HEK293 (cell line): Measurements from ENCODE around the gene LHFPL3.

Experiments
- CTCF ChIA-PET: fragments of 350-600 bp; formaldehyde crosslinking; extraction: SDS; loops from one replicate; lab custom pipeline; 2021; ENCODE audit warnings: antibody characterized with exemption; lab: Yijun Ruan, JAX
- POLR2A ChIA-PET: fragments of 300-600 bp; formaldehyde crosslinking; extraction: SDS; loops from one replicate; lab custom pipeline; 2020; ENCODE audit warnings: antibody characterized with exemption, inconsistent platforms; lab: Yijun Ruan, JAX
- H3K27ac ChIP-seq: fragments of 200-500 bp; sonication (Bioruptor generic); 2 replicates; pipeline ENCODE4 v1.5.1; 2014; ENCODE audit warnings: low read depth, low read length, control low read depth, inconsistent platforms; ENCODE audit errors: extremely low read depth
- H3K36me3 ChIP-seq, 2 experiments: fragments of 200-500 bp in 1 of 2; sonication (Bioruptor generic) in 1 of 2; 1 replicate in 1 of 2; 2 replicates in 1 of 2; pipeline ENCODE4 v1.5.1; 2014 to 2017; ENCODE audit warnings: inconsistent platforms in 2 of 2, low read length in 2 of 2; ENCODE audit not compliant: control insufficient read depth in 2 of 2, insufficient read depth in 1 of 2
- H3K4me1 ChIP-seq: fragments of 200-500 bp; sonication (Bioruptor generic); 2 replicates; pipeline ENCODE4 v1.5.1; 2014; ENCODE audit warnings: mild to moderate bottlenecking, low read length, inconsistent platforms; ENCODE audit not compliant: control insufficient read depth, insufficient read depth
- H3K4me3 ChIP-seq: 2 replicates; pipeline ENCODE4 v1.5.1; 2011; ENCODE audit warnings: low read depth, mild to moderate bottlenecking, control low read depth, low read length, moderate library complexity
- H3K9me3 ChIP-seq: fragments of 200-500 bp; sonication (Bioruptor generic); 2 replicates; pipeline ENCODE4 v1.5.1; 2014; ENCODE audit warnings: low read depth, low read length, inconsistent platforms; ENCODE audit not compliant: control insufficient read depth, insufficient read depth
- BCL11A ChIP-seq: fragments of 450-650 bp; formaldehyde crosslinking; IDR thresholded peaks from 2 replicates; pipeline ENCODE4 v1.5.1; 2016; ENCODE audit warnings: low read depth, missing biosample characterization, missing genetic modification characterization
- BCL11B ChIP-seq: fragments of 450-650 bp; formaldehyde crosslinking; IDR thresholded peaks from 2 replicates; pipeline ENCODE4 v1.5.1; 2016; ENCODE audit warnings: low read depth, missing biosample characterization, missing genetic modification characterization
- EGR2 ChIP-seq: fragments of 450-650 bp; formaldehyde crosslinking; IDR thresholded peaks from 2 replicates; pipeline ENCODE4 v1.5.1; 2016; ENCODE audit warnings: low read depth, missing biosample characterization, missing genetic modification characterization
- GFI1B ChIP-seq: fragments of 450-650 bp; formaldehyde crosslinking; IDR thresholded peaks from 2 replicates; pipeline ENCODE4 v1.5.1; 2016; ENCODE audit warnings: missing biosample characterization, missing genetic modification characterization
- SCRT2 ChIP-seq: fragments of 450-650 bp; formaldehyde crosslinking; IDR thresholded peaks from 2 replicates; pipeline ENCODE4 v1.5.1; 2016; ENCODE audit warnings: missing biosample characterization, missing genetic modification characterization
- ZBTB44 ChIP-seq: fragments of 450-650 bp; IDR thresholded peaks from 2 replicates; pipeline ENCODE4 v1.5.1; 2018; ENCODE audit warnings: missing biosample characterization, mild to moderate bottlenecking, missing genetic modification characterization
- ZFP37 ChIP-seq: fragments of 450-650 bp; formaldehyde crosslinking; IDR thresholded peaks from 2 replicates; pipeline ENCODE4 v1.5.1; 2016; ENCODE audit warnings: missing biosample characterization, missing genetic modification characterization
- ZNF169 ChIP-seq: fragments of 450-650 bp; formaldehyde crosslinking; IDR thresholded peaks from 2 replicates; pipeline ENCODE4 v1.5.1; 2016; ENCODE audit warnings: missing biosample characterization, missing genetic modification characterization
- ZNF18 ChIP-seq: fragments of 450-650 bp; formaldehyde crosslinking; IDR thresholded peaks from 2 replicates; pipeline ENCODE4 v1.5.1; 2016; ENCODE audit warnings: missing biosample characterization, missing genetic modification characterization
- ZNF221 ChIP-seq: fragments of 450-650 bp; formaldehyde crosslinking; IDR thresholded peaks from 2 replicates; pipeline ENCODE4 v1.5.1; 2017; ENCODE audit warnings: missing biosample characterization, missing genetic modification characterization, borderline replicate concordance
- ZNF302 ChIP-seq: fragments of 450-650 bp; formaldehyde crosslinking; IDR thresholded peaks from 2 replicates; pipeline ENCODE4 v1.5.1; 2016; ENCODE audit warnings: missing biosample characterization, missing genetic modification characterization, low read depth
- ZNF341 ChIP-seq: fragments of 450-650 bp; formaldehyde crosslinking; IDR thresholded peaks from 2 replicates; pipeline ENCODE4; 2016; ENCODE audit warnings: low read depth, missing biosample characterization, missing genetic modification characterization
- ZNF404 ChIP-seq: fragments of 450-650 bp; formaldehyde crosslinking; IDR thresholded peaks from 2 replicates; pipeline ENCODE4 v1.5.1; 2017; ENCODE audit warnings: missing biosample characterization, missing genetic modification characterization
- ZNF514 ChIP-seq: fragments of 450-650 bp; formaldehyde crosslinking; IDR thresholded peaks from 2 replicates; pipeline ENCODE4 v1.5.1; 2016; ENCODE audit warnings: missing biosample characterization, missing genetic modification characterization
- ZNF529 ChIP-seq: fragments of 450-650 bp; formaldehyde crosslinking; IDR thresholded peaks from 2 replicates; pipeline ENCODE4 v1.5.1; 2017; ENCODE audit warnings: missing genetic modification characterization, missing biosample characterization; ENCODE audit not compliant: insufficient replicate concordance
- ZNF626 ChIP-seq: fragments of 450-650 bp; sonication (Bioruptor Pico); formaldehyde crosslinking; IDR thresholded peaks from 2 replicates; pipeline ENCODE4 v1.5.1; 2018; ENCODE audit warnings: missing biosample characterization, missing genetic modification characterization, inconsistent platforms
- ZNF660 ChIP-seq: fragments of 450-650 bp; IDR thresholded peaks from 2 replicates; pipeline ENCODE4 v1.5.1; 2018; ENCODE audit warnings: missing biosample characterization, mild to moderate bottlenecking, missing genetic modification characterization
- ZNF677 ChIP-seq: fragments of 450-650 bp; IDR thresholded peaks from 2 replicates; pipeline ENCODE4 v1.5.0; 2018; ENCODE audit warnings: missing biosample characterization, mild to moderate bottlenecking, missing genetic modification characterization, moderate library complexity
- ZNF768 ChIP-seq: fragments of 450-650 bp; formaldehyde crosslinking; IDR thresholded peaks from 2 replicates; pipeline ENCODE4 v1.5.1; 2018; ENCODE audit warnings: missing biosample characterization, mild to moderate bottlenecking, missing genetic modification characterization
- TF ChIP-seq, protein P1 (sequence below): fragments of 450-650 bp; formaldehyde crosslinking; IDR thresholded peaks from 2 replicates; pipeline ENCODE4 v1.5.1; 2016; ENCODE audit warnings: missing biosample characterization, missing genetic modification characterization
- TF ChIP-seq, protein P2 (sequence below): fragments of 450-650 bp; formaldehyde crosslinking; IDR thresholded peaks from 2 replicates; pipeline ENCODE4 v1.5.1; 2016; ENCODE audit warnings: missing biosample characterization, missing genetic modification characterization
- TF ChIP-seq, protein P3 (sequence below): fragments of 450-650 bp; formaldehyde crosslinking; IDR thresholded peaks from 2 replicates; pipeline ENCODE4 v1.5.1; 2017; ENCODE audit warnings: missing biosample characterization, missing genetic modification characterization

LHFPL3 gene

GRCh38 chr7:104388222-104388621 is 59.8 kb downstream of the LHFPL3 start:
- POLR2A ChIA-PET: no interaction called here
- Histone ChIP-seq H3K27ac (no peak overlapping the region), H3K4me3 (no peak overlapping the region), H3K4me1 (no peaks in the 10 kb centered on the region), H3K36me3 (no peaks in the 10 kb centered on the region), H3K9me3 (no peaks in the 10 kb centered on the region)
- no peak for TF ChIP-seq GFI1B (tag by site-specific recombination)
- TF ChIP-seq, protein P1, sequence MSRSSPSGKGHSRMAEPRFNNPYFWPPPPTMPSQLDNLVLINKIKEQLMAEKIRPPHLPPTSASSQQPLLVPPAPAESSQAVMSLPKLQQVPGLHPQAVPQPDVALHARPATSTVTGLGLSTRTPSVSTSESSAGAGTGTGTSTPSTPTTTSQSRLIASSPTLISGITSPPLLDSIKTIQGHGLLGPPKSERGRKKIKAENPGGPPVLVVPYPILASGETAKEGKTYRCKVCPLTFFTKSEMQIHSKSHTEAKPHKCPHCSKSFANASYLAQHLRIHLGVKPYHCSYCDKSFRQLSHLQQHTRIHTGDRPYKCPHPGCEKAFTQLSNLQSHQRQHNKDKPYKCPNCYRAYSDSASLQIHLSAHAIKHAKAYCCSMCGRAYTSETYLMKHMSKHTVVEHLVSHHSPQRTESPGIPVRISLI (tag by site-specific recombination): no peak
- TF ChIP-seq ZNF221: no peak
- CTCF ChIA-PET: no interaction called here

GRCh38 chr7:104395162-104395561 is 66.8 kb downstream of the LHFPL3 start:
- no peak for TF ChIP-seq ZNF341 (tag by site-specific recombination)
- Histone ChIP-seq H3K4me1 (no peaks in the 10 kb centered on the region), H3K36me3 (no peaks in the 10 kb centered on the region), H3K9me3 (no peaks in the 10 kb centered on the region), H3K27ac (no peak overlapping the region), H3K4me3 (no peak overlapping the region)
- ChIA-PET POLR2A (no interaction called here), CTCF (no interaction called here)

GRCh38 chr7:104397442-104397841 is 69.0 kb downstream of the LHFPL3 start:
- POLR2A ChIA-PET: no interaction called here
- Histone ChIP-seq H3K4me3 (no peak overlapping the region), H3K9me3 (no peaks in the 10 kb centered on the region), H3K4me1 (no peaks in the 10 kb centered on the region)
- CTCF ChIA-PET: no interaction called here
- TF ChIP-seq ZNF404 (tag by site-specific recombination): no peak
- TF ChIP-seq, all 188 proteins: peak for 0
- no peaks in the 10 kb centered on the region for H3K36me3 ChIP-seq
- no peak overlapping the region for H3K27ac ChIP-seq

GRCh38 chr7:104408371-104408770 is 80.0 kb downstream of the LHFPL3 start:
- Histone ChIP-seq H3K4me3 (no peak overlapping the region), H3K27ac (no peak overlapping the region), H3K9me3 (no peaks in the 10 kb centered on the region), H3K4me1 (no peaks in the 10 kb centered on the region; the same call in 1 of the 2 replicates), H3K36me3 (no peaks in the 10 kb centered on the region)
- CTCF ChIA-PET: interaction anchor here (1.5 kb wide), 1 partner anchor 8 kb away, joined by 4 read pairs; no protein-coding TSS in a partner anchor
- TF ChIP-seq ZNF660 (tag by site-specific recombination) (no peak), ZNF169 (tag by site-specific recombination) (no peak), ZNF626 (tag by site-specific recombination) (no peak), ZNF768 (tag by site-specific recombination) (no peak), ZNF514 (no peak), BCL11B (tag by site-specific recombination) (no peak), EGR2 (tag by site-specific recombination) (no peak), ZNF677 (tag by site-specific recombination) (no peak), SCRT2 (tag by site-specific recombination) (no peak), ZNF529 (tag by site-specific recombination) (no peak), ZFP37 (tag by site-specific recombination) (no peak), BCL11A (no peak), ZNF302 (tag by site-specific recombination) (no peak), ZBTB44 (no peak), ZNF18 (no peak)
- TF ChIP-seq, protein P2, sequence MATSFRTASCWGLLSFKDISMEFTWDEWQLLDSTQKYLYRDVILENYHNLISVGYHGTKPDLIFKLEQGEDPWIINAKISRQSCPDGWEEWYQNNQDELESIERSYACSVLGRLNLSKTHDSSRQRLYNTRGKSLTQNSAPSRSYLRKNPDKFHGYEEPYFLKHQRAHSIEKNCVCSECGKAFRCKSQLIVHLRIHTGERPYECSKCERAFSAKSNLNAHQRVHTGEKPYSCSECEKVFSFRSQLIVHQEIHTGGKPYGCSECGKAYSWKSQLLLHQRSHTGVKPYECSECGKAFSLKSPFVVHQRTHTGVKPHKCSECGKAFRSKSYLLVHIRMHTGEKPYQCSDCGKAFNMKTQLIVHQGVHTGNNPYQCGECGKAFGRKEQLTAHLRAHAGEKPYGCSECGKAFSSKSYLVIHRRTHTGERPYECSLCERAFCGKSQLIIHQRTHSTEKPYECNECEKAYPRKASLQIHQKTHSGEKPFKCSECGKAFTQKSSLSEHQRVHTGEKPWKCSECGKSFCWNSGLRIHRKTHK (tag by site-specific recombination): no peak
- TF ChIP-seq, protein P3, sequence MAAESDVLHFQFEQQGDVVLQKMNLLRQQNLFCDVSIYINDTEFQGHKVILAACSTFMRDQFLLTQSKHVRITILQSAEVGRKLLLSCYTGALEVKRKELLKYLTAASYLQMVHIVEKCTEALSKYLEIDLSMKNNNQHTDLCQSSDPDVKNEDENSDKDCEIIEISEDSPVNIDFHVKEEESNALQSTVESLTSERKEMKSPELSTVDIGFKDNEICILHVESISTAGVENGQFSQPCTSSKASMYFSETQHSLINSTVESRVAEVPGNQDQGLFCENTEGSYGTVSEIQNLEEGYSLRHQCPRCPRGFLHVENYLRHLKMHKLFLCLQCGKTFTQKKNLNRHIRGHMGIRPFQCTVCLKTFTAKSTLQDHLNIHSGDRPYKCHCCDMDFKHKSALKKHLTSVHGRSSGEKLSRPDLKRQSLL (tag by site-specific recombination): no peak
- POLR2A ChIA-PET: no interaction called here
